H1 (cell line): ENCODE results near the gene ASCL5. TPM values are rescaled to one million over a fixed set of nuclear protein-coding genes. Genes with fewer than 3 reads are reported as not detected.

Experiments used
- CTCF ChIA-PET: fragments of 300-600 bp; sonication (Branson Sonifier 250); formaldehyde crosslinking; loops from one replicate; lab custom pipeline; 2021; ENCODE audit not compliant: partially characterized antibody; lab: Charles Lee
- POLR2A ChIA-PET: fragments of 300-600 bp; sonication (Branson Sonifier 250); formaldehyde crosslinking; loops from one replicate; lab custom pipeline; 2021; ENCODE audit warnings: inconsistent platforms; ENCODE audit not compliant: partially characterized antibody; lab: Charles Lee
- DNase-seq, 2 experiments: peaks; one replicate each; pipeline versions ENCODE4 v3.0.0 to v3.0.0-alpha.2; 2010 to 2022; ENCODE audit warnings: low spot score in 2 of 2, low read depth in 1 of 2, mixed read lengths in 1 of 2
- FAIRE-seq: peaks from 2 replicates; lab custom pipeline; 2011; peaks lifted over from hg19 to GRCh38; lab: Jason Lieb, UNC
- H2AFZ ChIP-seq: 2 replicates; pipeline ENCODE4 v1.8.1; 2012; ENCODE audit warnings: low read length, inconsistent platforms
- H2AK5ac ChIP-seq: 2 replicates; pipeline ENCODE4 v1.6.1; 2013; ENCODE audit warnings: low read depth, low read length
- H2BK120ac ChIP-seq: replicated peaks from 2 replicates; pipeline ENCODE3; 2013; ENCODE audit warnings: low read depth, low read length, inconsistent platforms
- H2BK12ac ChIP-seq: 2 replicates; pipeline ENCODE4 v1.6.1; 2013; ENCODE audit warnings: low read depth, low read length
- H2BK15ac ChIP-seq: 2 replicates; pipeline ENCODE4 v1.6.1; 2013; ENCODE audit warnings: low read length
- H2BK20ac ChIP-seq: 2 replicates; pipeline ENCODE4 v1.6.1; 2013; ENCODE audit warnings: low read length
- H2BK5ac ChIP-seq: 2 replicates; pipeline ENCODE4 v1.6.1; 2013; ENCODE audit warnings: low read depth, low read length
- H3K14ac ChIP-seq: 2 replicates; pipeline ENCODE4 v1.6.1; 2013; ENCODE audit warnings: inconsistent platforms; ENCODE audit not compliant: insufficient read length
- H3K18ac ChIP-seq: 2 replicates; pipeline ENCODE4 v1.6.1; 2013; ENCODE audit warnings: low read length; ENCODE audit errors: extremely low read depth
- H3K23ac ChIP-seq: 2 replicates; pipeline ENCODE4 v1.6.1; 2013; ENCODE audit warnings: inconsistent platforms; ENCODE audit not compliant: insufficient read length
- H3K23me2 ChIP-seq: 2 replicates; pipeline ENCODE4 v1.6.1; 2013; ENCODE audit warnings: low read depth, low read length
- H3K27ac ChIP-seq: 2 replicates; pipeline ENCODE4 v1.6.1; 2011; ENCODE audit warnings: low read depth, low read length, inconsistent platforms
- H3K27me3 ChIP-seq, 4 experiments: replicated peaks in 1 of 4; 1 replicate in 1 of 4; 2 replicates in 3 of 4; pipeline versions ENCODE4 v1.6.1 to v1.8.1; 2011 to 2013; ENCODE audit warnings: low read length in 3 of 4, mild to moderate bottlenecking in 3 of 4, inconsistent platforms in 2 of 4, mixed read lengths in 2 of 4, moderate library complexity in 1 of 4; ENCODE audit not compliant: control insufficient read depth in 3 of 4, insufficient read depth in 3 of 4; ENCODE audit errors: extremely low read depth in 1 of 4
- H3K36me3 ChIP-seq, 4 experiments: 2 replicates each; pipeline versions ENCODE4 v1.6.1 to v1.8.1; 2011 to 2013; ENCODE audit warnings: mild to moderate bottlenecking in 4 of 4, low read length in 3 of 4, moderate library complexity in 2 of 4, control low read depth in 1 of 4, inconsistent platforms in 1 of 4; ENCODE audit not compliant: insufficient read depth in 4 of 4, control insufficient read depth in 2 of 4
- H3K4ac ChIP-seq: replicated peaks from 2 replicates; pipeline ENCODE3; 2013; ENCODE audit warnings: low read length, low read depth, mixed read lengths, inconsistent platforms; ENCODE audit not compliant: insufficient read length
- H3K4me1 ChIP-seq, 4 experiments: replicated peaks in 1 of 4; 1 replicate in 1 of 4; 2 replicates in 3 of 4; pipeline versions ENCODE4 v1.6.1 to v1.8.1; 2011 to 2013; ENCODE audit warnings: low read length in 3 of 4, inconsistent platforms in 2 of 4, mixed read lengths in 1 of 4; ENCODE audit not compliant: insufficient read depth in 4 of 4, control insufficient read depth in 3 of 4
- H3K4me2 ChIP-seq, 2 experiments: 2 replicates each; pipeline versions ENCODE4 v1.6.1 to v1.8.1; 2011 to 2013; ENCODE audit warnings: low read depth in 2 of 2, low read length in 2 of 2, control low read depth in 1 of 2, inconsistent platforms in 1 of 2, mild to moderate bottlenecking in 1 of 2; ENCODE audit not compliant: insufficient read depth in 1 of 2
- H3K4me3 ChIP-seq, 4 experiments: fragments of 200-600, 300-600 bp in 1 of 4; sonication (generic), shearing (Covaris generic), sonication (Bioruptor Twin) in 1 of 4; 2 replicates each; pipeline versions ENCODE4 v1.5.1 to v1.8.1; 2011 to 2016; ENCODE audit warnings: low read length in 4 of 4, low read depth in 3 of 4, control low read depth in 2 of 4, inconsistent platforms in 2 of 4, mild to moderate bottlenecking in 2 of 4, mixed read lengths in 1 of 4, moderate library complexity in 1 of 4; ENCODE audit not compliant: insufficient read depth in 2 of 4; ENCODE audit errors: extremely low read depth in 1 of 4
- H3K56ac ChIP-seq: replicated peaks from 2 replicates; pipeline ENCODE3; 2013; ENCODE audit warnings: low read depth, mild to moderate bottlenecking, mixed read lengths, low read length, inconsistent platforms; ENCODE audit not compliant: insufficient read length
- H3K79me1 ChIP-seq: 2 replicates; pipeline ENCODE4 v1.6.1; 2013; ENCODE audit warnings: low read depth, low read length, control low read depth
- H3K79me2 ChIP-seq, 2 experiments: 2 replicates each; pipeline versions ENCODE4 v1.6.1 to v1.8.1; 2012 to 2013; ENCODE audit warnings: low read length in 2 of 2, mild to moderate bottlenecking in 2 of 2, inconsistent platforms in 1 of 2; ENCODE audit not compliant: insufficient read depth in 2 of 2, control insufficient read depth in 1 of 2
- H3K9ac ChIP-seq, 4 experiments: replicated peaks in 1 of 4; 1 replicate in 1 of 4; 2 replicates in 3 of 4; pipeline versions ENCODE4 v1.6.1 to v1.8.1; 2011 to 2013; ENCODE audit warnings: low read depth in 3 of 4, low read length in 3 of 4, control low read depth in 2 of 4, mild to moderate bottlenecking in 2 of 4, moderate library complexity in 2 of 4, inconsistent platforms in 1 of 4; ENCODE audit errors: extremely low read depth in 1 of 4
- H3K9me3 ChIP-seq, 2 experiments: 2 replicates each; pipeline versions ENCODE4 v1.6.1 to v1.8.1; 2012 to 2013; ENCODE audit warnings: mild to moderate bottlenecking in 2 of 2, moderate library complexity in 2 of 2, control low read depth in 1 of 2, inconsistent platforms in 1 of 2, low read depth in 1 of 2, low read length in 1 of 2, mixed read lengths in 1 of 2; ENCODE audit not compliant: insufficient read depth in 2 of 2
- H4K20me1 ChIP-seq, 2 experiments: replicated peaks in 1 of 2; 2 replicates each; pipeline versions ENCODE3 to v1.8.1; 2011 to 2013; ENCODE audit warnings: inconsistent platforms in 2 of 2, low read length in 2 of 2, mild to moderate bottlenecking in 1 of 2; ENCODE audit not compliant: insufficient read depth in 2 of 2, control insufficient read depth in 1 of 2
- H4K5ac ChIP-seq: 2 replicates; pipeline ENCODE4 v1.6.1; 2013; ENCODE audit warnings: low read length, low read depth, mixed read lengths, inconsistent platforms; ENCODE audit not compliant: insufficient read length
- H4K8ac ChIP-seq: 2 replicates; pipeline ENCODE4 v1.8.0; 2013; ENCODE audit warnings: mild to moderate bottlenecking, moderate library complexity, low read length, inconsistent platforms; ENCODE audit not compliant: insufficient read depth; ENCODE audit errors: extremely low read depth
- H4K91ac ChIP-seq: replicated peaks from 2 replicates; pipeline ENCODE3; 2013; ENCODE audit warnings: low read length, mixed read lengths, inconsistent platforms; ENCODE audit not compliant: insufficient read length
- CBX8 ChIP-seq: fragments of 300-800, 300-1000 bp; sonication (generic); IDR thresholded peaks from 2 replicates; pipeline ENCODE4 v1.7.1; 2016; ENCODE audit warnings: low read depth, low read length, borderline replicate concordance
- CHD1 ChIP-seq: IDR thresholded peaks from 2 replicates; pipeline ENCODE4 v1.6.1; 2012; ENCODE audit warnings: low read depth, low read length, improper control_type of control experiment
- EZH2 ChIP-seq: fragments of 200-600 bp; sonication (generic); IDR thresholded peaks from 2 replicates; pipeline ENCODE4 v1.7.1; 2012; ENCODE audit warnings: low read depth, mild to moderate bottlenecking, moderate library complexity, low read length, inconsistent platforms; ENCODE audit not compliant: severe bottlenecking
- HDAC6 ChIP-seq: IDR thresholded peaks from one replicate; pipeline ENCODE4 v1.7.1; 2012; ENCODE audit warnings: low read depth, mild to moderate bottlenecking, inconsistent platforms, low read length, moderate library complexity
- PHF8 ChIP-seq: fragments of 200-600 bp; sonication (generic); conservative IDR thresholded peaks from 2 replicates; pipeline ENCODE4 v1.7.1; 2012; ENCODE audit warnings: low read depth, mild to moderate bottlenecking, inconsistent platforms, low read length, moderate library complexity
- RNF2 ChIP-seq: fragments of 200-900, 300-1000 bp; sonication (generic); IDR thresholded peaks from 2 replicates; pipeline ENCODE4 v1.7.1; 2016; ENCODE audit warnings: borderline replicate concordance, low read depth, mild to moderate bottlenecking, antibody characterized with exemption, low read length; ENCODE audit not compliant: poor library complexity, severe bottlenecking; ENCODE audit errors: missing control alignments
- SIN3A ChIP-seq, 2 experiments: IDR thresholded peaks in 1 of 2; conservative IDR thresholded peaks in 1 of 2; 2 replicates each; pipeline ENCODE4 v1.6.1; 2011 to 2012; ENCODE audit warnings: low read length in 2 of 2, improper control_type of control experiment in 1 of 2, low read depth in 1 of 2, mild to moderate bottlenecking in 1 of 2
- SP1 ChIP-seq: IDR thresholded peaks from 2 replicates; pipeline ENCODE4 v1.6.1; 2011; ENCODE audit warnings: low read depth, low read length
- SUZ12 ChIP-seq: fragments of 200-600 bp; sonication (generic); IDR thresholded peaks from 2 replicates; pipeline ENCODE4 v1.6.1; 2012; ENCODE audit warnings: mild to moderate bottlenecking, inconsistent platforms, low read length, moderate library complexity, mixed read lengths
- WGBS, 2 experiments: shearing (Covaris generic) in 1 of 2; methylation state at CpG; one replicate each; pipeline versions ENCODE4 v1.1.6 to v1.1.7; 2013 to 2015; ENCODE audit warnings: low lambda C conversion rate in 2 of 2, mixed read lengths in 2 of 2, inconsistent platforms in 1 of 2, low coverage in 1 of 2, missing lambda C conversion rate in 1 of 2; ENCODE audit not compliant: insufficient replicate concordance in 2 of 2, insufficient coverage in 1 of 2, insufficient read length in 1 of 2; ENCODE audit errors: extremely low coverage in 1 of 2, missing lambda C conversion rate in 1 of 2; 5-methylcytosine and 5-hydroxymethylcytosine counted together
- polyA plus RNA-seq, 7 experiments: library from polyadenylated mRNA; depleted of rRNA in 3 of 7; stranded (reverse) in 5 of 7; unstranded in 2 of 7; fragments of >200 nt in 5 of 7; fragments of 200-250 nt in 2 of 7; gene quantifications; 1 replicate in 5 of 7; 2 replicates in 1 of 7; 4 replicates in 1 of 7; pipeline versions ENCODE4 v1.2.1 to v1.2.3, GENCODE V29; 2011 to 2013; ENCODE audit warnings: missing spikeins in 2 of 7, mixed read lengths in 2 of 7
- total RNA-seq: library from RNA; stranded (reverse); fragmentation: NEBNext Ultra II Directional; extraction: Animal tissue kit (Norgen Biotek cat#: 25700); gene quantifications from 2 replicates; pipeline ENCODE4 v1.2.1, GENCODE V29; 2021
- TF ChIP-seq, protein P1 (sequence below), 3 experiments: IDR thresholded peaks; 1 replicate in 2 of 3; 2 replicates in 1 of 3; pipeline versions ENCODE4 v1.5.1 to v1.6.1; 2011; ENCODE audit warnings: low read length in 3 of 3, mild to moderate bottlenecking in 3 of 3, inconsistent platforms in 2 of 3, low read depth in 1 of 3, moderate library complexity in 1 of 3; ENCODE audit not compliant: insufficient read depth in 1 of 3; ENCODE audit errors: control extremely low read depth in 1 of 3

ASCL5 gene
- total and polyA plus RNA-seq, 2 of the 8 experiments (the other 6 are each of a cell fraction or from before 2014, with no cell fraction given) = 0.29 to 0.41 TPM

DNA sequence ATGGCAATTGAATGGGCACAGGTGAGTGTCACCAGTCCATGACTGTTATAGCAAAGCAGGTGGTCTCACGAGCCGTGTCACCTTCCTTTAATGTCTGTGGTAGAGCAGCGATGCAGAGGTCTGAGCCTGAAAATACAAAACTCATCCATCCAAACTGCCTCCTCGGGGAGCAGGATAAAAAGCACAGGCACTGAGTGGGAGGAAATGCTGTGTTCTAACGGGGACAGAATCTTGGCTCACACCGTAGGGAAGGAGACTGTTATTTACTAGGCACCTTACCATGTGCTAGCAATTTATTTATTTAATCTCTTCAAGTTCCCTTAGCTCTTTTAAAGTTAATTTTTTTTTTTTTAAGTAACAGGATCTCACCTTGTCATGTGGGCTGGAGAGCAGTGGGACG lies 1.2 kb downstream of the ASCL5 start:
- Histone ChIP-seq H3K14ac (no peak overlapping the region), H3K79me2 (no peaks in the 10 kb centered on the region), H2BK12ac (0 out of 2 replicates have a peak overlapping the region, but pooled peaks have one; percentile 35), H2BK15ac (no peak overlapping the region), H3K9me3 (no peaks in the 10 kb centered on the region), H3K27ac (no peak overlapping the region), H2AFZ (no peak overlapping the region), H3K56ac (no peak overlapping the region), H3K4me2 (no peak overlapping the region), H3K23ac (no peak overlapping the region), H3K23me2 (no peaks in the 10 kb centered on the region), H3K18ac (no peak overlapping the region), H3K4me3 (no peak overlapping the region), H3K4me1 (peaks cover 3 to 11% (median 9%) of the 10 kb centered on the region in 4 experiments), H3K79me1 (no peaks in the 10 kb centered on the region), H4K91ac (no peak overlapping the region), H3K27me3 (no peaks in the 10 kb centered on the region; a peak in 1 of 7 replicates), H2BK20ac (no peak overlapping the region), H4K20me1 (no peaks in the 10 kb centered on the region), H3K9ac (no peak overlapping the region; a peak in 1 of 7 replicates), H2AK5ac (no peak overlapping the region), H3K36me3 (no peaks in the 10 kb centered on the region), H3K4ac (no peak overlapping the region), H4K8ac (no peak overlapping the region), H2BK5ac (0 out of 2 replicates have a peak overlapping the region, but pooled peaks have one; percentile 23), H2BK120ac (no peak overlapping the region), H4K5ac (no peak overlapping the region)
- ChIA-PET CTCF (interaction anchor here (1.1 to 16.3 kb wide), 7 partner anchors 10 to 154 kb away, joined by 3 to 343 read pairs (median 8); no protein-coding TSS in a partner anchor), POLR2A (no interaction called here)
- DNase-seq (no peak), FAIRE-seq (no peak)
- WGBS, 2 experiments = 84% methylated on average over 7 of the region's 7 CpGs; no CpG with 5 or more reads in 1 of the 2 experiments
- TF ChIP-seq SP1 (no peak), EZH2 (no peak), RNF2 (no peak), HDAC6 (no peak), PHF8 (no peak), CBX8 (no peak), SUZ12 (no peak), SIN3A (conservative IDR thresholded peaks at IDR 0.05 in 1 of 2, IDR thresholded peaks at IDR 0.05 in 1 of 2; ENCODE audit: low read depth in 1 of 2, low read length in 2 of 2) (no peak), CHD1 (no peak)
- TF ChIP-seq, protein P1, sequence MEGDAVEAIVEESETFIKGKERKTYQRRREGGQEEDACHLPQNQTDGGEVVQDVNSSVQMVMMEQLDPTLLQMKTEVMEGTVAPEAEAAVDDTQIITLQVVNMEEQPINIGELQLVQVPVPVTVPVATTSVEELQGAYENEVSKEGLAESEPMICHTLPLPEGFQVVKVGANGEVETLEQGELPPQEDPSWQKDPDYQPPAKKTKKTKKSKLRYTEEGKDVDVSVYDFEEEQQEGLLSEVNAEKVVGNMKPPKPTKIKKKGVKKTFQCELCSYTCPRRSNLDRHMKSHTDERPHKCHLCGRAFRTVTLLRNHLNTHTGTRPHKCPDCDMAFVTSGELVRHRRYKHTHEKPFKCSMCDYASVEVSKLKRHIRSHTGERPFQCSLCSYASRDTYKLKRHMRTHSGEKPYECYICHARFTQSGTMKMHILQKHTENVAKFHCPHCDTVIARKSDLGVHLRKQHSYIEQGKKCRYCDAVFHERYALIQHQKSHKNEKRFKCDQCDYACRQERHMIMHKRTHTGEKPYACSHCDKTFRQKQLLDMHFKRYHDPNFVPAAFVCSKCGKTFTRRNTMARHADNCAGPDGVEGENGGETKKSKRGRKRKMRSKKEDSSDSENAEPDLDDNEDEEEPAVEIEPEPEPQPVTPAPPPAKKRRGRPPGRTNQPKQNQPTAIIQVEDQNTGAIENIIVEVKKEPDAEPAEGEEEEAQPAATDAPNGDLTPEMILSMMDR (IDR thresholded peaks at IDR 0.05; ENCODE audit: control extremely low read depth in 1 of 3, insufficient read depth in 1 of 3, low read depth in 1 of 3, low read length in 3 of 3) = no peak
